NCI-H1105 treated with DMSO at 0.1 percent for 48 hours (cell line): ENCODE data around the gene PCDHB13.
A peak's percentile ranks its signal among the peaks of the same experiment; 100 is the strongest.
"Not testable (repeated sequence)": the region's sequence is repeated elsewhere in the genome, so short reads cannot be mapped to it uniquely, and the experiment has no call there.

Experiments used
- DNase-seq: peaks from one replicate; lab custom pipeline; 2025; lab: John Stamatoyannopoulos, UW

PCDHB13 gene

GRCh38 chr5:141213656-141214339, at the start of gene PCDHB13:
PCDHB13 (plus strand) TSS chr5:141213919; CDS start chr5:141214124, 205 bp downstream.
- DNase-seq, result not testable (repeated sequence)

DNA sequence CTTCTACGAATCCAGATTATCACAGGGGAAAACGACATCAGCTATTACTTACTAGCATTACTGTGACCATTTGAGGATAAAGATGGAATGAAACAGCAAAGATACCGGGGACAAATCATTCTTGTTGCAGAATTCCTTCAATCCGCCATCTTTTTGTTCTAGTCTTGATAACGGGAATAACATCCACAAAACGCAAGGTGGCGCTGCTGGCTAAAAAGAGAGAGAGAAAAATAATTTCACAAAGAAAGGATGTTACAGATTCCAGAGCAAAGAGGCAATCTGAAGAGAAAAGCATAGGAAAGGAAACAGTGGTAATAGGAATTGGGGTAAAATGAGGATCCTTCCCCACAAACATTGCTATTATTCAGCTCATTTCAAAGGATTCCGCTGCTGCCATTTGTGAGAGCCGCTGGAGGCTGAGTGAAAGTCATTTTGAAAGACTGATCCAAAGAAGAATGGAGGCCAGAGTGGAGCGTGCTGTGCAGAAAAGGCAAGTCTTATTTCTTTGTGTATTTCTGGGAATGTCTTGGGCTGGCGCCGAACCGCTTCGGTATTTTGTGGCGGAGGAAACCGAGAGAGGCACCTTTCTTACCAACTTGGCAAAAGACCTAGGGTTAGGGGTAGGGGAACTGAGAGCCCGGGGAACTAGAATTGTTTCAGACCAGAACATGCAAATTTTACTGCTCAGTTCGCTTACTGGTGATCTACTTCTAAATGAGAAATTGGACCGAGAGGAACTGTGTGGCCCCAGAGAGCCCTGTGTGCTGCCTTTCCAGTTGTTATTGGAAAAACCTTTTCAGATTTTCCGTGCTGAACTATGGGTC, 41.1 kb upstream of the PCDHB13 start, which contains the start of gene PCDHB7:
Gene PCDHB7 (plus strand): TSS at position 264 of the 824 bp plus-strand sequence. CDS start 192 bp downstream, at position 456.
- DNase-seq, result no peak

GRCh38 chr5:141174291-141175104, 39.2 kb upstream of the PCDHB13 start:
- DNase-seq, result not testable (repeated sequence)

GRCh38 chr5:141175933-141176332, 37.8 kb upstream of the PCDHB13 start:
- DNase-seq, result no peak

DNA sequence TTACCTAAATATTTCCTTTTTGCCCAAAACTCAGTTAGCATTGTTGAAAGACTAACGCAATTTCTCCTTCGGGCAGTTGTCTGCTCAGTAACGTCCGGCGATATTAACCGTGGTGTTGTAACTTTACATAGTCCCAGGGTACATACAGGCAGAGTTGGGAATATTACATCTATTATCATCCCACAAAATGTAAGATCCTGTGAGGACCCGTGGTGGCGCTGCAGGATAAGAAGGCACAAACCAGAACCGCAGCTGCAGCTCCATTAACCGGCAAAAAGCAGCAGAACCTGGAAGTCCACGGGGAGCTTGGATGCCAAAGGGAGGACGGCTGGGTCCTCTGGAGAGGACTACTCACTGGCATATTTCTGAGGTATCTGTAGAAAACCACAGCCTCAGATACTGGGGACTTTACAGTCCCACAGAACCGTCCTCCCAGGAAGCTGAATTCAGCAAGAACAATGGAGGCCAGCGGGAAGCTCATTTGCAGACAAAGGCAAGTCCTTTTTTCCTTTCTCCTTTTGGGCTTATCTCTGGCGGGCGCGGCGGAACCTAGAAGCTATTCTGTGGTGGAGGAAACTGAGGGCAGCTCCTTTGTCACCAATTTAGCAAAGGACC, 36.0 kb upstream of the PCDHB13 start, which contains the start of gene PCDHB8:
Gene PCDHB8 (plus strand): TSS at position 214 of the 615 bp plus-strand sequence. CDS start 245 bp downstream, at position 459.
- not testable (repeated sequence) for DNase-seq

DNA sequence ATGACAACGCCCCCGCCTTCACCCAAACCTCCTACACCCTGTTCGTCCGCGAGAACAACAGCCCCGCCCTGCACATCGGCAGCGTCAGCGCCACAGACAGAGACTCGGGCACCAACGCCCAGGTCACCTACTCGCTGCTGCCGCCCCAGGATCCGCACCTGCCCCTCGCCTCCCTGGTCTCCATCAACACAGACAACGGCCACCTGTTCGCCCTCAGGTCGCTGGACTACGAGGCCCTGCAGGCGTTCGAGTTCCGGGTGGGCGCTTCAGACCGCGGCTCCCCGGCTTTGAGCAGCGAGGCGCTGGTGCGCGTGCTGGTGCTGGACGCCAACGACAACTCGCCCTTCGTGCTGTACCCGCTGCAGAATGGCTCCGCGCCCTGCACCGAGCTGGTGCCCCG, 34.3 kb upstream of the PCDHB13 start:
- not testable (repeated sequence) for DNase-seq

GRCh38 chr5:141179876-141180275, 33.8 kb upstream of the PCDHB13 start:
- DNase-seq, result not testable (repeated sequence)

DNA sequence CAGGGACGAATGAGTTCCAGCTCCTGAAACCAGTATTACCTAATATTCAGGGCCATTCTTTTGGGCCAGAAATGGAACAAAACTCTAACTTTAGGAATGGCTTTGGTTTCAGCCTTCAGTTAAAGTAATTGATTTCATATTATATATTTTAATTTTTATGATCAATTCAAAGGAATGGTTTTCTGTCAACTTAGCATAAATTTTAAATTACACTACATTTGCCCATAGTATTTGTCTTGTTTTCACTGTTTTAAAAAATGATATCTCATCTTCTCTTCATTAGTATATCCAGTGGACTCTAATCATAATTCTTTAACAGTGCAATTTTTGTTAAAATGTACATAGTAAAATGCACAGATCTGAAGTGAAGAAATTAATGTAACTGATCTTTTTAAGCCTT, 33.4 kb upstream of the PCDHB13 start:
- no peak for DNase-seq

DNA sequence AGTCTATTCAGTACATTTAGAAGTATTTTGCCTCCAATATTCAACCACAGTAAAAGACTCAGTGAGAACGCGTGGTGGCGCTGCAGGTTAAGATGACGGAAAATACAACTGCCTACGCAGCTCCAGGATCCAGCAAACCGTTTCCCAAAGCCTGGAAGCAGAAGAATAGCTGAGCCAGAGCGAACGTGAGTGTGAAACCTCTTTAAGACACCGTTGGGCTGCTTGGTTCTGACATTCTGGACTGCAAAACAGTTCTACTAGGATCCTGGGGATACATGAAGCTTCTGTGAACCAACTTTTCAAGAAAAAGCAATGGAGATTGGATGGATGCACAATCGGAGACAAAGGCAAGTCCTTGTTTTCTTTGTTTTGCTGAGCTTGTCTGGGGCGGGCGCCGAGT, 31.5 kb upstream of the PCDHB13 start, which contains the start of gene PCDHB16:
Gene PCDHB16 (plus strand): TSS at position 140 of the 400 bp plus-strand sequence. CDS start 173 bp downstream, at position 313.
- no peak for DNase-seq

- DNase-seq, result not testable (repeated sequence)
Measured at GRCh38 chr5:141184117-141184855, 29.4 kb upstream of the PCDHB13 start.

- no peak for DNase-seq
Measured at GRCh38 chr5:141186897-141187512, 26.7 kb upstream of the PCDHB13 start, which contains the start of gene PCDHB9. PCDHB9 (plus strand) TSS chr5:141187161; CDS start chr5:141187319, 158 bp downstream.

DNA sequence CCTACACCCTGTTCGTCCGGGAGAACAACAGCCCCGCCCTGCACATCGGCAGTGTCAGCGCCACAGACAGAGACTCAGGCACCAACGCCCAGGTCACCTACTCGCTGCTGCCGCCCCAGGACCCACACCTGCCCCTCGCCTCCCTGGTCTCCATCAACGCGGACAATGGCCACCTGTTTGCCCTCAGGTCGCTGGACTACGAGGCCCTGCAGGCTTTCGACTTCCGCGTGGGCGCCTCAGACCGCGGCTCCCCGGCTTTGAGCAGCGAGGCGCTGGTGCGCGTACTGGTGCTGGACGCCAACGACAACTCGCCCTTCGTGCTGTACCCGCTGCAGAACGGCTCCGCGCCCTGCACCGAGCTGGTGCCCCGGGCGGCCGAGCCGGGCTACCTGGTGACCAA, 25.0 kb upstream of the PCDHB13 start:
- not testable (repeated sequence) for DNase-seq

DNA sequence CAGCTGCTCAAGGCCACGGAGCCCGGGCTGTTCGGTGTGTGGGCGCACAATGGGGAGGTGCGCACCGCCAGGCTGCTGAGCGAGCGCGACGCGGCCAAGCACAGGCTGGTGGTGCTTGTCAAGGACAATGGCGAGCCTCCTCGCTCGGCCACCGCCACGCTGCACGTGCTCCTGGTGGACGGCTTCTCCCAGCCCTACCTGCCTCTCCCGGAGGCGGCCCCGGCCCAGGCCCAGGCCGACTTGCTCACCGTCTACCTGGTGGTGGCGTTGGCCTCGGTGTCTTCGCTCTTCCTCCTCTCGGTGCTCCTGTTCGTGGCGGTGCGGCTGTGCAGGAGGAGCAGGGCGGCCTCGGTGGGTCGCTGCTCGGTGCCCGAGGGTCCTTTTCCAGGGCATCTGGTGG, 24.6 kb upstream of the PCDHB13 start:
- not testable (repeated sequence) for DNase-seq

- no peak for DNase-seq
Measured at GRCh38 chr5:141192110-141192725, 21.5 kb upstream of the PCDHB13 start, which contains the start of gene PCDHB10. PCDHB10 (plus strand) TSS chr5:141192353; CDS start chr5:141192553, 200 bp downstream.

DNA sequence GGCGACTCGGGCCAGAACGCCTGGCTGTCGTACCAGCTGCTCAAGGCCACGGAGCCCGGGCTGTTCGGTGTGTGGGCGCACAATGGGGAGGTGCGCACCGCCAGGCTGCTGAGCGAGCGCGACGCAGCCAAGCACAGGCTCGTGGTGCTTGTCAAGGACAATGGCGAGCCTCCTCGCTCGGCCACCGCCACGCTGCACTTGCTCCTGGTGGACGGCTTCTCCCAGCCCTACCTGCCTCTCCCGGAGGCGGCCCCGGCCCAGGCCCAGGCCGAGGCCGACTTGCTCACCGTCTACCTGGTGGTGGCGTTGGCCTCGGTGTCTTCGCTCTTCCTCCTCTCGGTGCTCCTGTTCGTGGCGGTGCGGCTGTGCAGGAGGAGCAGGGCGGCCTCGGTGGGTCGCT, 19.4 kb upstream of the PCDHB13 start:
- not testable (repeated sequence) for DNase-seq

DNA sequence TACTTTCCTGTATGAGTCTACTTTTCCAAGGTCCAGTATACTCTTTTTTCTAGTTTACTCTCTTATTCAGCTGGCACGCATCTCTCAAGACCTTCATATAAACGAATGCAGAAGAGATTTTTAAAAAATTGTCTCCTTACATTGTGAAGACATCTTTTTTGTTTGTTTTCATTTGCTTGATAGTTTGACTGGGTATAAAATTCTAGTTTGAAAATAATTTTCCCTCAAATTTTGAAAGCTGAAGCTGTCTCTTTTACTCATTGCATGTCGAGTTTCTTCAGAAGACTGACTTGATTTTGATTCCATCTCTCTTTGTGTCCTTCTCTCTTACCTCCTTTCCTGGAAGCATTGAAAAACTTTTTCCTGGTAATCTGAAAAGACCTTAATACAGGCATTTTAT, 17.4 kb upstream of the PCDHB13 start:
- no peak for DNase-seq

- peak; percentile 68 for DNase-seq
Measured at GRCh38 chr5:141199359-141200235, 14.1 kb upstream of the PCDHB13 start, which contains the start of gene PCDHB11. PCDHB11 (plus strand) TSS chr5:141199627; CDS start chr5:141199775, 148 bp downstream.

- not testable (repeated sequence) for DNase-seq
Measured at GRCh38 chr5:141201126-141201525, 12.6 kb upstream of the PCDHB13 start.
